DOHH2 (cell line): ENCODE data around the gene EFNA3.

ENCODE experiments used
- CTCF ChIP-seq: fragments of 200-600 bp; sonication (generic); IDR thresholded peaks from one replicate; pipeline ENCODE4 v1.5.1; 2014; ENCODE audit warnings: antibody characterized with exemption, mild to moderate bottlenecking, low read depth, low read length; ENCODE audit not compliant: poor library complexity, severe bottlenecking
- EZH2phosphoT487 ChIP-seq: fragments of 200-600 bp; sonication (generic); IDR thresholded peaks from 2 replicates; pipeline ENCODE4 v1.6.1; 2017; ENCODE audit warnings: borderline replicate concordance, mild to moderate bottlenecking, antibody characterized with exemption, low read length, moderate library complexity, mixed read lengths

- TF ChIP-seq CTCF, result no peak
- TF ChIP-seq EZH2phosphoT487, result no peak
Observed at GRCh38 chr1:155136748-155137147, 58.1 kb downstream of the EFNA3 start.
